Adipose tissue (tissue), 3 donors: ENCODE results near the gene SLC16A8. TPM values are rescaled to one million over a fixed set of nuclear protein-coding genes. Genes with fewer than 3 reads are reported as not detected.

ENCODE experiments used
- H3K27ac ChIP-seq: one replicate; pipeline ENCODE4 v1.5.1; 2013; ENCODE audit warnings: low read depth, low read length
- WGBS, 3 donors: extraction: QIAGEN DNeasy Blood & Tissue Kit; methylation state at CpG; one replicate each; pipeline ENCODE4 v1.1.7; 2013; 5-methylcytosine and 5-hydroxymethylcytosine counted together
- polyA plus RNA-seq, 3 donors: library from polyadenylated mRNA; stranded (reverse); fragments of 200-250 nt; gene quantifications; one replicate each; pipeline ENCODE4 v1.2.3, GENCODE V29; 2013
- donor health status: healthy with polysubstance abuse.
- donor health status: Bipolar disorder and iron deficiency.
- donor health status: healthy.

Gene SLC16A8
- polyA plus RNA-seq, 3 donors, result 0.21 to 0.34 (median 0.31) TPM

DNA sequence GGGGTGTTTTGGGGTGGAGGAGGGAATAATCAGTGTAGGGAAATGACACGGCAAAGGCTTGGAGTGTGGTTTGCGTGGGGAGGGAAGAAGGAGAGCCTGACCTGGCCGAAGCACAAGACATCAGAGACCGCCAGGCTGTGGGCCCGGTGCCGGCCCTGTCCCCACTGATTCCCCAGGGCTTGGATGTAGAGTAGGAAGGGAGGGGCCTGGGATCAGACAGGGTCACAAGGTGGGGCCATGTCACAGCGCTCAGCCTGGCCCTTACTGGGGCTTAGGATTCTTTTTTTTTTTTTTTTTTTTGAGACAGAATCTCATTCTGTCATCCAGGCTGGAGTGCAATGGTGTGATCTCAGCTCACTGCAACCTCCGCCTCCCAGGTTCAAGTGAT, 17.0 kb downstream of the SLC16A8 start:
- no peak overlapping the region for H3K27ac ChIP-seq
- WGBS, 3 donors, result 58 to 92% (median 61%) methylated on average over 8 of the region's 8 CpGs

DNA sequence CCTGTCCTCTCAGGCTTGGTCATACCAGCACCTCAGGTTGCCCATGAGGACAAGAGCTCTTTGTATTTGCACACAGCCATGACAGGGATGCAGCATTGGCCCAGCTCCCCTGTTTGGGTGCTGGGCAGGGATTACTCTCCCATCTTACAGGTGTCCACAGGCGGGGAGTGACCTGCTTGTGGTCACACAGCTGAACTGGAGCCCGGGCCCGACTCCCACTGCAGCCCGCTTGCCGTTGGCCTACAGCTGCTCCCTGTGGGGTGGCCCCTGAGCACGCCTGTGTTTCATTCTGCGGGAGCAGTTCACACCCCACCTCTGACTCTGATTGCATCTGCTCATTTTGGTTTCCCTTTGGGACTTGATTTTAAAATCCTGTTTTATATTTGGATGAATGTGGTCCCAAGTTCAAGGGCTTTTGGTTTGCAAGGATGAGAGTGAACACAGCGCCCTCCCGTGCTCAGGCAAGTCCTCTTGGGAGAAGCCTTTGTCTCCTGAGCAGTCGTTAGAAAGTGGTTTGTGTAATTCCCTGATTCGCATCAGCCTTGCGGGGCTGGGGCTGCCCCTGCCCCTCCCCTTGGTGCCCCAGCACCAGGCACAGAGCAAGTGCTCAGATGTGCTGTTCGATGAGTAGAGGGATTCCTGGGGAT, 17.5 kb downstream of the SLC16A8 start:
- H3K27ac ChIP-seq, result no peak overlapping the region
- 68 to 81% (median 75%) methylated on average over 13 of the region's 13 CpGs for WGBS, 3 donors

DNA sequence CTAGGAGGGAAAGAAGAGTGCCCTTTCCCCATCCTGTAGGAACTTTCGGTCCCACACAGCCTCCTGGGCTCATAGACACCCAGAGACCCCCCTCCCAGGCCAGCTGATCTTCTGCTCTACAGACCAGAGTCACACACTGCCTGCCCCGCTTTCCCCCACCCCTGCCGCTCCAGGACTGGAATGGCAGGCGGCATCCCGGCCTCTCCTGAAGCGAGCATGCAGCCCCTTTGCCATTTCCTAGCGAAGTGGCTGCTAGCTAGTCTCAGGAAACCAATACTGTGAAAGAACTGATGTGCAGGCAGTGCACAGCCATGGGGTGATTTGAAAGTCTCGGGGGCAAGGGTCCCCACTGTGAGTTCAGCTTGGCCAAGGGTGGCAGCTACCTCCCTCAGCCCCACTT, 18.4 kb downstream of the SLC16A8 start:
- no peak overlapping the region for H3K27ac ChIP-seq
- 95 to 98% (median 96%) methylated on average over 8 of the region's 8 CpGs for WGBS, 3 donors

DNA sequence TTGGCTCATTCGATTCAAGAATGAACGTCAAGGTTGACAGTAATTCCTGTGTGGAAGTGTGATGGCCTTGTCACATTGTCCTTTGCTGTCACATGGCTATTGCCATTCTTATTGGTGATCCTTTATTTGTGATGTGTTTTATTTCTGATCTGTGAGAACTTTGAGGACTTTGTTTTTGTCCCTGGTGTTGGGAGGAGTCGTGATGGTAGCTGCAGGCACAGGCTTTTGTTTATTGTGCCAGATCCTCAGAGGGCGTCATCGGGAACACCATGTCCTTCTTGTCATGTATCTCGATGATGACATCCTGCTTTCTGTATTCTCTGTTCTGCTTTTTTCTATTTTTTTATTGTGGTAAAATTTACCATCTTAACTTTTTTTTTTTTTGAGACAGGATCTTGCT, 21.2 kb downstream of the SLC16A8 start:
- WGBS, 3 donors, result 63 to 81% (median 75%) methylated on average over 6 of the region's 6 CpGs
- peak overlapping the region; percentile 87 for H3K27ac ChIP-seq

DNA sequence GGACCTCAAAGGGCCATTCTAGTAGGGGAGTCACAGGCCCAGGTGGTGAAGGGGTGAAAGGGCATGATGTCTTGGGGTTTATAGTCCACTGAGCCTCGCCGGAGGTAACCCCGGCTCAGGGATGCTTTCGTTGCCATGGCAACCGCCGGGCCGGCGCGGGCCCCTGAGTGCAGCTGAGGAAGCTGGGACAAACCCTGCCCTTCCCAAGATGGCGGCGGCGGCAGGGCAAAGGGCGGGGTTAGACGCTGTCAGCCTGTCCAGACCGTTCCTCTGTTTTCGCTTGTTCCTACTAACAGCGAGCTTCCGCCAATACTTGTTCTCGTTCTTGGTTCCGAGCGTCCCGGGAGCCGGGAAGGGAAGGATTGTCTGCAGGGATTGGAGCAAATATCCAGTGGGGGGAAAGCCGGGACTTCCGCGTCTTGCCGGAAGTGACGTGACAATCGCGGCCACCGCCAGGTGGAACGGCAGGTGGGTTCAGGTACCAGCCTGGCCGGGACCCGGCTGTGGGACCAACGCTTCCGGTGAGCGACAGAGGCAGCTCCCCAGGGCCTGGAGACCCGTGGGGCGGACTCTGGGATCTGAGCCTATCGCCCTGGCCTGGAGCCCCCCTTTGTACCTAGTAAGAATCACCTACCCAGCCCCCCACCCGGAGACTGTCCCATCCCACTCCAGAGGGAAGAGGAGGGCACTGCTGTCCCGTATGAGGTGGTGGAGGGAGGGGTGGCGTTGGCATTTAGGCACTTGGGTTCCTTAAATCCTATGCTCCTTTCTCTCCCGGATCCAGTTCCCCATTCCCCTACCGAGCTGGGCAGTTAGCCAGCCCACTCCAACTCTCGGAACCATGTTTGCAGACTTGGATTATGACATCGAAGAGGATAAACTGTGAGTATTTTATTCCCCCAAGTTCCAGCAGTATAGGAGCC, 26.8 kb downstream of the SLC16A8 start, which contains the start of gene PICK1:
Gene PICK1 (plus strand): TSS at position 436 of the 923 bp plus-strand sequence. CDS start 406 bp downstream, at position 842.
- 0 to 3% (median 2%) methylated on average over 44 to 47 of the region's 47 CpGs for WGBS, 3 donors
- no peak within 1 kb of the TSS for H3K27ac ChIP-seq

DNA sequence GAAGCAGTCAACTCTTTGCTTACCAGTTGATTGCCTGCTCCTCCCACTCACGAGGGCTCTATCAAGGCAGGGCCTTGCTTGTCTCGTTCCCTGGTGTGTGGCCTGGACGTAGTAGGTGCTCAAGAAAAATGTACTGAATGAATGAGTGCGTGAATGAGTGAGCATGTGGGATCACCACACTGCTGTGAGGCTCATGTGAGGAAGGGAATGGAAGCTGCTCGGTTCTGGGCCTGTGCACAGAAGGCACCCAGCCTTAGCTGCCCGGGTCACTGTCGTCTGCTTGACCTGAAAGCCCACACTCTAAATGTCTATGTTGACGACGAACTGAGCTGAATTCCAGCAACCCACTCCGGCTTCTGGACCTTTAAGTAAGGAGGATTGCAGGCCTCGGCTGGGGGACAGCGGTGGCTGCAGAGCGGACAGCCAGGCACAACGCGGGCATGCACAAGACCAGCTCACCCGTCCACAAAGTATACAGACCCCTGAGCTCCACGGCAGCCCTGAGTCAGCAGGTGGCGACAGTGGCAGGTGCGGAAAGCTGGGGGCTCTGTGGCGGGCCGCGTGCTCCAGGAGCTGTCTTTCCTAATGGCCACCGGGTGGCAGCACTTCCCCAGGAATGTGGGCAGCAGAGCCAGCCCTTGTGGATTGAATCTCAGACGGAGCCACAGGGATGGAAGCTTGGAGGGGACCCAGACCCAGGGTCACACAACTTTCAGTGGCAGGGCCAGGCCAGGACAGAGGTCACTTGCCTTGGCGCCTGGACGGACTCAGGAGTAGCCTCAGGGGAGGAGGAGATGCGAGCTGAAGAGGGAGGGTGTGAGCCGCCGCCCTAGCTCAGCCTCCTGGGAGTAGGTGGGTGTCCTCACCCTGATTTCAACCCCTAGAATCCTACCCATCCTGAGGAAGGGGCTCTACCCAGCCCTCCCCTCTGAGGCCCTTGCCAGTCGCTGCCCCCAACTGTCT, 31.8 kb downstream of the SLC16A8 start:
- no peak overlapping the region for H3K27ac ChIP-seq
- WGBS, 3 donors, result 26 to 33% (median 31%) methylated on average over 29 to 30 of the region's 30 CpGs

DNA sequence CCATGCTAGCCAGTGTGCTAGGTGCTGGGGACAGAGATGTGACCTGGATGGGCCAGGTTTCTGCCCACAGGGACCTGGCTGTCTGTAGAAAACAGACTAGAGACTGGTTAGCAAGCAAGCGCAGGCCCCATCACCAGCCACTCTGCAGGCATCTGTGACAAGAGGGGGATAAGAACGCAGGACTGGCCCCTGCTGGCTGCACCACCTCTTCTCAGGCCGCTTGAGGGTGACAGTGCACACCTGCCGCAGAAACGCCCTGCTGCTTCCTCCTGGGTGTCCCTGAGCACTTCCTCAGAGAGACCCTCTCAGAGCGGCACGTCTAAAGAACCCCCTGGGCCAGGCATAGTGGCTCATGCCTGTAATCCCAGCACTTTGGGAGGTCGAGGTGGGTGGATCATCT, 32.7 kb downstream of the SLC16A8 start:
- no peak overlapping the region for H3K27ac ChIP-seq
- WGBS, 3 donors, result 78 to 82% (median 82%) methylated on average over 8 of the region's 8 CpGs

DNA sequence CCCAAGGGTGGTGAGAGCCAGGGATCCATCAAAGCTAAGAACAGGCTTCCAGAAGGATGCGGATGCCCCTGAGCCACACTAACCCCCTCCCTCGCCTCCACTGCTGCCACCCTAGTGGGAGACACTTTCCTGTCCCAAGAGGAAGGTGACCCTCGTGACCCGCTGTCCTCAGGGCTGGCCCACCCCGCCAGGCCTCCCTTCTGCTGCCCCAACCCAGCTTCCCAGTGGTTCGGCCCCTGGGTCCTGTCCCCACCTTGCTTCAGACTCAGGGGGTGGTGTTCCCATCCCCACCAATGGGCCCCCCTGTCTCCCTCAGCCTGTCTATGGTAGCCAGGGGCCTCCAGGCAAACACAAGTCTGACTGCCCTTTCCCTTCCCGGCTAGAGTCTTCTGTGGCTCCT, 33.3 kb downstream of the SLC16A8 start:
- 91 to 94% (median 91%) methylated on average over 7 of the region's 7 CpGs for WGBS, 3 donors
- H3K27ac ChIP-seq, result no peak overlapping the region

DNA sequence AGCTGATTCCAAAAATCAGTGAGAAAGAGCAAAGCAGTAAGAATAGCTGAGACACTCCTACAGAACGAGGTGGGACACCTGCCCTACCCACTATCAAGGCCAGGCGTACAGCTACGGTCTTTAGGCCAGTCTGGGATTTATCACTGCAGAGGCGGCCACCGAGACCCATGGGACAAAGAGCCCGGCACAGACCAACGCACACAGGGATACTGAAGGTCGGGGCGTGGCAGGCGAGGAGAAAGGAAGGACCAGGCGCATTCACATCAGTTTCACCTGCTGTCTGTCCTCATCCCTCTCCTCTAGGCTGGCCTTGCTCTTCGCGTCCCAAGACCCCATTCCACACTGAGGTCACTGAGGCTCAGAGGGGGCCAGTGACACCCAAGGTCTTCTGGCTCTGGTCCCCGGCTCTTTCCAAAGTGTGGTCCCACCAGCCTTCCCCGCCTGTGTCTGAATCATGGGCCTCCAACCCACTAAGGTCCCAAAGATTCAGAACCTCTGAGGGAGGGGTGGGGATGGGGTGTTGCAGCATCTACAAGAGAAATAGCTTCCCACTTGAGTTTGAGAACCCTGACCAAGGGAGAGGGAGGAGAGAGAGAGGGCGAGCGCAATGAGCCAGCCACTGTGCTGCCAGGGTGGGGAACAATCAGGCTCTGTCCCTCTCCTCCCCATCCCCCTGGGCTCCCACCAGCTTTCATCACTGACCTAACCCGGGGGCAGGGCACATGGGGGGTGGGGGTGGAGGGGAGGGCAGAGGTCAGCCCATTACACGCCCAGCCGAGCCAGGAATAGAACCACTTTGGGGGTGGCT, 34.0 kb downstream of the SLC16A8 start:
- peak overlapping the region; percentile 28 for H3K27ac ChIP-seq
- 70 to 87% (median 83%) methylated on average over 18 to 20 of the region's 20 CpGs for whole genome bisulfite sequencing, 3 donors

DNA sequence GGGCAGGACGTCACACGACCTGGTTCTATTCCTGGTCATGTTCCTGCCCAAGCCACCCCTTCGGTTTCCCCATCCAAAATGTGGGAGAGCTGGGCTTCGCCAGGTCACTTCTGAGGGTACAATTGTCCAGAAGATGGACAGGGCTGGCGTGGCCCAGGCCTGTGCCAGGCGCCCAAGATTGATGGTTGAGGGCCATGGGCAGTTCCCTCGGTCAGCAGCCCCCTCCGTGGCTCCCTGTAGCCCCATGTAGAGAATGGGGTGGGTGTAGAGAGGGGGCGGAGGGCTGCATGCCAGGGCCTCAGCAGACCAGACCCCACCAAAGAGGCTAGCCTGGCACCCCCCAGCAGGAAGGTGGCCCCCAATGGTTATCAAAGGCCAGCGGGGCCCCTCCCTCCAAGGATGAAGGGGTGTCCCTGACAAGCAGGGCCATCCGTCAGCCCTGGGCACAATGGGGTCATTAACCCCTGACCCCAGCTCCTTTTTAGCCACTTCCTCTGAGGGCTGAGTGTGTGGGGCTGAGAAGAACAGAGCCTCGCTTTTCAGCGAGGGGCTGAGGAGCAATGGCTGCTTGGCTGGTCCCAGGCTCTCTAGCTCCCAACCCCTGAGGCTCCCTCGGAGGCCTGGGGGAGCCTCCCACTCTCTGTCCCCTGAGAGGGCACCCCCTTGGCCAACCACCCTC, 37.8 kb downstream of the SLC16A8 start:
- WGBS, 3 donors, result 76 to 79% (median 76%) methylated on average over 13 to 14 of the region's 14 CpGs
- peak overlapping the region; percentile 19 for H3K27ac ChIP-seq

DNA sequence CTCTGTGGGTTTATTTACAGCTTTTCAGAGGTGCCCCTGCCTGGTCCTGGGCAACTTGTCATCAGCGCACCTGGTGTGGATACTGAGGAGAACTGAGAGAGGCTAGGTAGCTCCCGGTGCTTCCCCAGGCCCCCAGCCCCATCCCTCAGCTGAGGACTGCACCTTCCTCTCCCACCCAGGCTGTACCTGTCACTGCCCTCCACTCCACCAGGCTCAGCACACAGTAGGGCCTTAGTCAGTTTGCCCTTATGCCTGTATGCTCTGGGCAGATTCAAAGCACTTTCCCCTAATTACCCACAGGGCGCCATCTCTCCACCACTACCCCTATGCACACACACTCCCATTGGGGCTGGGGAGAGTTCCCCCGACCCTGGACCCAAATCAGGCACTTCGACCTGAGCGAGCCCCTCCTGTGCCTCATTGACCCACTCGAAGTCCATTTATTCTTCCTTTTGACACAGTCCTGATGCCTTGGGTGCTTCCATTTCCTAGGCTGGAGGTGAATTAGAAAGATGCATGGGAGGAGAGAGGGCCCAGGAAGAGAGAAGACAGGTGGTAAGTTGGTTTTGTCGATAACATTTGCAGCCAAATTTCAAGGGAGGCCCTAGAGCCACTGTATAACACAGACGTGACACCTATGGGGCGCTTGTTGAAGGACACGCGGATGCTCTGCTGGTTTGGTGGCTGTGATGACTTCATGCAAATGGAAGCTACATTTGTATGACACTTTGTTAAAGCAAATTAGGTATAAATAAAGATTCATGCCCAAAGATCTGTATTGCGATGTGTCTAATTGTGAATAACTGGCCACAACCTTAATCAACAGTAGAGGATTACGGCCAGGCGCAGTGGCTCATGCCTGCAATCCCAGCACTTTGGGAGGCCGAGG, 40.6 kb downstream of the SLC16A8 start:
- 89 to 95% (median 95%) methylated on average over 16 of the region's 16 CpGs for WGBS, 3 donors

DNA sequence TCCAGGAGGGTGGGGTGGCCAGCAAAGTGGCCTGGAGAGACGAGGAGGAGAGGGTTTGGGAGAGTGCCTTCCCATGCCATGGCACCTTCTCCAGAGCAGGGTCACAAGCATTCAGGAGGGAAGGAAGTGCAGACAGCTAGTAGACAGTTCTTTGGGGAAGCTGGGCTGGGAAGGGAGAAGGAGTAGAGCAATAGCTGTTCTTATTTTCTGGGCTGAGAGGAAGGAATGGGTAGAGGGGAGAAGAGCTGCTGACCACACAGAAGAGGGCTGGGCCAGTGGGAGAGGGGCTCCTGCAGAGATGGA, 41.5 kb downstream of the SLC16A8 start:
- H3K27ac ChIP-seq, result no peak overlapping the region
- 37 to 84% (median 64%) methylated on average over 1 of the region's 1 CpG for WGBS, 3 donors

More for the DNA sequence above, 40.6 kb downstream of the SLC16A8 start:
- no peak overlapping the region for H3K27ac ChIP-seq

DNA sequence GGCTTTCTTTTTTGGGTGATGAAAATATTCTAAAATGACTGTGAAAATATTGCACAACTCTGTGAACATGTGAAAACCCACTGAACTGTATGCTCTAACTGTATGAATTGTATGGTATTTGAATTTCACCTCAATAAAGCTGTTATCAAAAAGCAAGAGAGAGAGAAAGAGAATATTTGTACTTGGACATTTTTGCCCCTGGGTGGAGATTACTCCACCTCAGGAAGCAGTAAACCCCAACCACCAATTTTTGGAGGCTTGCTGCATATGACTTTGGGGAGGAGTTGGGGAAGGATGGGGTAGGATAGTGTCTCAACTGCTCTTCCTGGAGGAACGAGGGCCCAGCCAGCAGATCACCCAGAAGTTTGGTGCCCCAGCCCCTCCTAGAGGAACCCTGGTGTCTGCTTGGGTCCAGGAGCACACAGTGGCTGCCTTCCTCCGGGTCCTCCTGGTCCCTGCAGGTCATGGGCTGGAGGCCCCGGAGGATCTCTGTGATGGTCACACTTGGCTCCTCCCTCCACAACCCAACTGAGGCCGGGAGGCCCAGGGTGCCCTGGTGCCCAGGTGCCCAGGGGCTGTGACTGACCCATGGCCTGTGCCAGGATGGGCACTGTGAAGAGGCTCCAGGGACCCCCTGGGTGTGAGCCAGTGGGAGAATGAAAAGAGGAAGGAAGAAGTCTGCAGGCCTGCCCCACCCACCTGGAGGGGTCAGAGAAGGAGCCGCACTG, 42.1 kb downstream of the SLC16A8 start:
- no peak overlapping the region for H3K27ac ChIP-seq
- 46 to 73% (median 62%) methylated on average over 5 of the region's 5 CpGs for WGBS, 3 donors

DNA sequence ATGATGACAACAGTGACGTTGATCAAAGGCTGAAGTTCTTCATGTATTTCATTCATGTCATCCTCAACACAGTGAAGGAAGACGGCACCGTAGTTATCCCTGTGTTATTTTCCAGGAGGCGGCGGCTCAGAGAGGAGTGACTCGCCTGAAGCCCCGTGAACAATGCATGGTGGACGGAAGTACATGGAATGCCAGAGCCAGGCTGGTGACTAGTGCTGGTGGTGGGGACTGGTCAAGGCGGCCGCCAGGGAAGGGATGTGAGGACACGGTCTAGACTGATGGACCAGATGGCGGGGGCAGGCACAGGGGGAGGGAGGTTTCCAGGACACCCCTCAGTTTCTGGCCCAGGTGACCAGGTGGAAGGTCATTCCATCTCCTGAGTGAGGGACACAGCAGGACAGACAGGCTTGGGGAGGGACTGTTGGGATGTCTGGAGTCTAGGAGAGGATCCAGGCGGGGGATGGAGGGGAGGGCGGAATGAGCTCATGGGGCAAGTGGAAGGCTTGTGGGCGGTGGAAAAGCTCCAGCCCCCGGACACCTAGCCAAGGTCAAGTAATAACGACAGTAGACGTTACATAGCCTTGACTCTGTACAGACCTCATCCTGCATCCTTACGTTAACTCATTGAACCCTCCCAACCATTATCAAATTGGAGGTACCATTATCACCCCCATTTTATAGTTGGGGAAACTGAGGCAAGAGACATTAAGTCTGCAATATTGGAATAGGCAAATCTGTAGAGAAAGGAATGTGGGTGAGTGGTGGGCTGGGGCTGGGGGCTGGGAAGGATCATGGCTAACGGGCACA, 42.8 kb downstream of the SLC16A8 start:
- no peak overlapping the region for H3K27ac ChIP-seq
- WGBS, 3 donors, result 78 to 82% (median 81%) methylated on average over 20 of the region's 20 CpGs
